Tibial nerve (tissue), 4 donors: ENCODE measurements around the gene ASF1B. TPM values are rescaled to one million over a fixed set of nuclear protein-coding genes. Genes with fewer than 3 reads are reported as not detected.

Source experiments
- DNase-seq, 2 donors: peaks; one replicate each; pipeline ENCODE4 v3.0.0-alpha.2; 2019; ENCODE audit warnings: low spot score in 2 of 2
- H3K27ac ChIP-seq, 4 donors: fragments of 200-600 bp; sonication (generic) in 3 of 4; one replicate each; pipeline ENCODE4 v1.5.1; 2017 to 2019; ENCODE audit warnings: mild to moderate bottlenecking in 1 of 4
- H3K27me3 ChIP-seq, 2 donors: fragments of 200-600 bp; sonication (generic) in 1 of 2; one replicate each; pipeline versions ENCODE4 v1.5.1 to v1.6.0; 2017 to 2019
- H3K36me3 ChIP-seq, 3 donors: fragments of 200-600 bp; sonication (generic); one replicate each; pipeline ENCODE4 v1.5.1; 2018 to 2019
- H3K4me1 ChIP-seq, 4 donors: fragments of 200-600 bp; sonication (generic) in 3 of 4; one replicate each; pipeline ENCODE4 v1.5.1; 2017 to 2019
- H3K4me3 ChIP-seq, 4 donors: fragments of 200-600 bp; sonication (generic) in 3 of 4; one replicate each; pipeline ENCODE4 v1.5.1; 2017 to 2019; ENCODE audit warnings: mild to moderate bottlenecking in 1 of 4, moderate library complexity in 1 of 4
- H3K9me3 ChIP-seq, 4 donors: fragments of 200-600 bp; sonication (generic) in 3 of 4; one replicate each; pipeline ENCODE4 v1.5.1; 2017 to 2019
- CTCF ChIP-seq, 5 experiments: fragments of 200-600 bp in 3 of 5; fragments of 450-650 bp in 2 of 5; sonication (generic) in 3 of 5; IDR thresholded peaks; one replicate each; pipeline ENCODE4 v1.5.1; 2016 to 2019; ENCODE audit warnings: antibody characterized with exemption in 5 of 5, mild to moderate bottlenecking in 3 of 5, moderate library complexity in 2 of 5
- EP300 ChIP-seq, 2 donors: sonication (generic); formaldehyde crosslinking; IDR thresholded peaks; one replicate each; pipeline ENCODE4 v1.6.1; 2017; ENCODE audit warnings: antibody characterized with exemption in 2 of 2, mild to moderate bottlenecking in 1 of 2
- POLR2A ChIP-seq, 2 donors: fragments of 450-650 bp; IDR thresholded peaks; one replicate each; pipeline ENCODE4 v1.6.1; 2017; ENCODE audit warnings: antibody characterized with exemption in 2 of 2, mild to moderate bottlenecking in 2 of 2, moderate library complexity in 2 of 2
- WGBS, 2 donors: methylation state at CpG; one replicate each; pipeline ENCODE4 v1.1.5; 2018; 5-methylcytosine and 5-hydroxymethylcytosine counted together
- total RNA-seq, 4 donors: library from RNA; depleted of rRNA; stranded (reverse); fragments of >200 nt; gene quantifications; one replicate each; pipeline ENCODE4 v1.1.0, GENCODE V29; 2016

ASF1B gene
- total RNA-seq, 4 donors from 2014 or later: 0.90 to 2.3 TPM; not detected in 2

DNA sequence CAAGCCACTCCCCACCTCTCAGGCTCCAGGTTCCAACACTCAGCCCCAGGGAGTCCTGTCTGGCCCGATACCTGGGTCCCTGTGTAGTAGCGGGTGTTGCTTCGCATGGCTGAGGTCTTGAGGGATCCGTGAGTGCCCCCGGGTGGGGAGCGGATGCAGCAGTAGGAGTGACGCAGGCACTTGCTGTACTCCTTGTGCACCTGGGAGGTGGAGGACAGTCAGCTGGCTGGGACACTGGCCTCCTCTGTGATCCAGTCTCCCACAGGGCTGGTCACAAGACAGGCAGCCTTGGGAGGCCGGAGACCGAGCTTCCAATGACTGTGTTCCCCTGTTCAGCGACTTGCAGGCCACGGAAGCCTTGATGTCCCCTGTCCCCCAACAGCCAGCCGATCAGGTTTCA, 16.3 kb upstream of the ASF1B start:
- no peak for DNase-seq
- Histone ChIP-seq H3K36me3 (peaks cover 0 to 61% (median 0%) of the 10 kb centered on the region in 3 donors), H3K9me3 (no peaks in the 10 kb centered on the region), H3K27me3 (no peaks in the 10 kb centered on the region), H3K4me1 (peaks cover 0 to 32% (median 26%) of the 10 kb centered on the region in 4 donors), H3K4me3 (no peak overlapping the region), H3K27ac (no peak overlapping the region)
- WGBS, 2 donors: 93% methylated on average over 7 to 8 of the region's 12 CpGs
- no peak for TF ChIP-seq POLR2A (IDR thresholded peaks at IDR 0.05)
- TF ChIP-seq EP300 (IDR thresholded peaks at IDR 0.05): no peak
- no peak for TF ChIP-seq CTCF (IDR thresholded peaks at IDR 0.05)

GRCh38 chr19:14150770-14151661, 14.6 kb upstream of the ASF1B start:
- Histone ChIP-seq H3K4me1 (peaks cover 0 to 44% (median 26%) of the 10 kb centered on the region in 4 donors), H3K27me3 (no peaks in the 10 kb centered on the region), H3K9me3 (no peaks in the 10 kb centered on the region), H3K27ac (peak overlapping the region in 1 of 4 donors; percentile 80), H3K36me3 (peaks cover 0 to 44% (median 0%) of the 10 kb centered on the region in 3 donors), H3K4me3 (no peak overlapping the region)
- DNase-seq: no peak
- TF ChIP-seq CTCF (IDR thresholded peaks at IDR 0.05) (no peak), EP300 (IDR thresholded peaks at IDR 0.05) (no peak), POLR2A (IDR thresholded peaks at IDR 0.05) (no peak)
- 89 to 92% methylated on average over 16 to 38 of the region's 47 CpGs for WGBS, 2 donors

- peaks cover 0 to 36% (median 0%) of the 10 kb centered on the region in 3 donors for H3K36me3 ChIP-seq
- H3K27me3 ChIP-seq: no peaks in the 10 kb centered on the region
- 45 to 56% methylated on average over 10 of the region's 10 CpGs for WGBS, 2 donors
- peaks cover 0 to 44% (median 26%) of the 10 kb centered on the region in 4 donors for H3K4me1 ChIP-seq
- peak overlapping the region in 2 of 4 donors; percentile 1 to 39 for H3K4me3 ChIP-seq
- TF ChIP-seq POLR2A (IDR thresholded peaks at IDR 0.05) (no peak), CTCF (IDR thresholded peaks at IDR 0.05) (no peak), EP300 (IDR thresholded peaks at IDR 0.05) (no peak)
- H3K27ac ChIP-seq: peak overlapping the region; percentile 30 to 80 (median 64)
- H3K9me3 ChIP-seq: no peaks in the 10 kb centered on the region
- no peak for DNase-seq
Measured at GRCh38 chr19:14150041-14150769, 13.8 kb upstream of the ASF1B start.

DNA sequence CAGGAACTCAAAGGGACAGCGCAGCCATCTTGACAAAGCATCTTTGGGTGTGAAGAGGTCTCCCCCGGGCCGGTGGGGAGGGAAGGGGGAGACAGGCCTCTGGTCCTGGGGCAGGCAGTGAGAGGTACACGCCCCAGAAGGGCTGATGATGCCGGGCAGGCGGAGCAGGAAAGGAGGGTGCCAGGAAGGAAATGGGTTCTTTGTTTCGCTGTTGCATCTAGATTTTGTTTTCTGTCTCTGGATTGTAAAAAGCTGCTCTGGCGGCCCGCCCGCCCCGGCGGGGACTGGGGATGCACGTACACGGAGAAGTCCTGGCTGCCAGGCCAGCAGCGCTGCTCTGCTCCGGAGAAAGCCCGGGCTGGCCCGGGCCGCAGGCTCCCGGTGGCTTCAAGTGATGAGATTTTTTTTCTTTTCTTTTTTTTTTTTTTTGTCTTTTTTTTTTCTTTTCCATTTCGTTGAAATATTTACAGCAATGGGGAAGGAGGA, 13.2 kb upstream of the ASF1B start:
- 3 to 4% methylated on average over 21 of the region's 21 CpGs for WGBS, 2 donors
- H3K27me3 ChIP-seq: no peaks in the 10 kb centered on the region
- peaks cover 0 to 29% (median 0%) of the 10 kb centered on the region in 3 donors for H3K36me3 ChIP-seq
- H3K27ac ChIP-seq: peak overlapping the region; percentile 30 to 80 (median 64)
- DNase-seq: peak; percentile 31 to 59
- peaks cover 0 to 44% (median 26%) of the 10 kb centered on the region in 4 donors for H3K4me1 ChIP-seq
- TF ChIP-seq POLR2A (IDR thresholded peaks at IDR 0.05): no peak
- TF ChIP-seq CTCF (IDR thresholded peaks at IDR 0.05): no peak
- TF ChIP-seq EP300 (IDR thresholded peaks at IDR 0.05): no peak
- peak overlapping the region in 3 of 4 donors; percentile 1 to 39 (median 22) for H3K4me3 ChIP-seq
- H3K9me3 ChIP-seq: no peaks in the 10 kb centered on the region
